ENCODE results near the gene TRIM47. TPM values are rescaled to one million over a fixed set of nuclear protein-coding genes. Genes with fewer than 3 reads are reported as not detected.
"Not testable (repeated sequence)": the region's sequence is repeated elsewhere in the genome, so short reads cannot be mapped to it uniquely, and the experiment has no call there.

TRIM47 gene
- total and polyA plus RNA-seq, 2 experiments from 2014 or later, result 1.2 to 1.4 TPM

- no peak for DNase-seq
- no peaks in the 10 kb centered on the region for H3K9me3 ChIP-seq (ENCODE audit: low read depth)
- H3F3A ChIP-seq (ENCODE audit: insufficient read depth), result peaks cover 5% of the 10 kb centered on the region; the same call in 1 of the 2 replicates
- no peaks in the 10 kb centered on the region for H3K9me2 ChIP-seq (ENCODE audit: insufficient read depth)
- TF ChIP-seq EZH2phosphoT487 (IDR thresholded peaks at IDR 0.05; ENCODE audit: insufficient read depth, low read depth) (no peak), EZH2 (IDR thresholded peaks at IDR 0.05; ENCODE audit: insufficient read depth, poor library complexity, severe bottlenecking) (no peak)
- H3K9ac ChIP-seq, result no peak overlapping the region
- H3K4me2 ChIP-seq (ENCODE audit: unreplicated experiment), result no peak overlapping the region
- H2AFZ ChIP-seq, result no peak overlapping the region
- H3K79me2 ChIP-seq (ENCODE audit: insufficient read depth), result no peaks in the 10 kb centered on the region
- no peaks in the 10 kb centered on the region for H3K36me3 ChIP-seq (ENCODE audit: low read depth)
- H3K27ac ChIP-seq, result no peak overlapping the region
- H3K27me3 ChIP-seq (replicated peaks; ENCODE audit: insufficient read depth), result peaks cover 7% of the 10 kb centered on the region
- no peak overlapping the region for H3K4me3 ChIP-seq
- in situ Hi-C loops (cut with MboI), result no loop called here
- H3K4me1 ChIP-seq (ENCODE audit: insufficient read depth), result peaks cover 36% of the 10 kb centered on the region
- WGBS, 2 experiments (ENCODE audit: low coverage in 1 of 2, low lambda C conversion rate in 2 of 2, missing lambda C conversion rate in 2 of 2), result 88 to 91% methylated on average over 30 to 37 of the region's 38 CpGs
- no peaks in the 10 kb centered on the region for H4K20me1 ChIP-seq (ENCODE audit: insufficient read depth)
Observed at GRCh38 chr17:75874323-75875181, 3.8 kb downstream of the TRIM47 start.

DNA sequence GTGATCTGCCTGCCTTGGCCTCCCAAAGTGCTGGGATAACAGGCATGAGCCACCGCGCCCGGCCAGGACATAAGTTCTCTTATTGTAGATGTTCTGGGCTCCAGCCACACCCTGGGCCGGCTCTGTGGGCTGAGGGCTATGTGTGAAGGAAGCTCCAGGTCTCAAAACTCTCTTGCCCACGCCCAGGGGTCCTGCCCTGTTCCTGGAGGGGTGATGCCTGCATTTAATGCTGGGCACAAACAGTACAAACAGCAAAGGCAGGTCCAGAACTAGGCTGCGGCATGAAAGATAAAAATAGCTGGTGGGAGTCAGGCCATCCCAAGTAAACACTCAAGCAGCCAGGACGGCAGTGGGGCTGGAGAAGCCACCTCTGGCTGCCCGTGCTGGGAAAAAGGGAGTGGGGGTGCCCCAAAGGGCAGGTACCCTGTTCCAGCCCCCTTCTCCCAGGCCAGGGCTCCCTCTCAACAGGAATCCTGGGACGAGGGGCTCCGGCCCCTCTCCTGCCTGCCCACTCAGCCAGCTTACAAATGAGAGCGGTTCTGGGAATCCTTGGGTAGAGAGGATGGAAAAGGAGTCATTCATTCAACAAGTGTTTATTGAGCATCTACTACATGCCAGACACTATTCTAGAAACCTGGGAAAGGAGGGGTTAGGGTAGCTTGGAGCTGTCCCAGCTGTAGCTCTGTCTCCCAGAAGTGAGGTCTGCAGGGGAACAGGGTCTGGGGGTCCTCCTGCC lies 4.6 kb downstream of the TRIM47 start:
- no peak overlapping the region for H2AFZ ChIP-seq
- H3K4me2 ChIP-seq (ENCODE audit: unreplicated experiment), result no peak overlapping the region
- no peak for TF ChIP-seq EZH2phosphoT487 (IDR thresholded peaks at IDR 0.05; ENCODE audit: insufficient read depth, low read depth)
- TF ChIP-seq EZH2 (IDR thresholded peaks at IDR 0.05; ENCODE audit: insufficient read depth, poor library complexity, severe bottlenecking), result no peak
- H3K36me3 ChIP-seq (ENCODE audit: low read depth), result no peaks in the 10 kb centered on the region
- 52 to 55% methylated on average over 11 of the region's 11 CpGs for WGBS, 2 experiments (ENCODE audit: low coverage in 1 of 2, low lambda C conversion rate in 2 of 2, missing lambda C conversion rate in 2 of 2)
- H3F3A ChIP-seq (ENCODE audit: insufficient read depth), result peaks cover 6% of the 10 kb centered on the region; the same call in 1 of the 2 replicates
- H3K27ac ChIP-seq, result no peak overlapping the region
- no peaks in the 10 kb centered on the region for H4K20me1 ChIP-seq (ENCODE audit: insufficient read depth)
- no peaks in the 10 kb centered on the region for H3K9me3 ChIP-seq (ENCODE audit: low read depth)
- H3K9ac ChIP-seq, result no peak overlapping the region
- H3K79me2 ChIP-seq (ENCODE audit: insufficient read depth), result no peaks in the 10 kb centered on the region
- no peak for DNase-seq
- H3K4me3 ChIP-seq, result no peak overlapping the region
- in situ Hi-C loops (cut with MboI), result no loop called here
- H3K9me2 ChIP-seq (ENCODE audit: insufficient read depth), result no peaks in the 10 kb centered on the region
- H3K27me3 ChIP-seq (replicated peaks; ENCODE audit: insufficient read depth), result peaks cover 1% of the 10 kb centered on the region; the same call in 1 of the 2 replicates
- H3K4me1 ChIP-seq (ENCODE audit: insufficient read depth), result peaks cover 44% of the 10 kb centered on the region

- H3K27me3 ChIP-seq (replicated peaks; ENCODE audit: insufficient read depth), result no peaks in the 10 kb centered on the region
- WGBS, 2 experiments (ENCODE audit: low coverage in 1 of 2, low lambda C conversion rate in 2 of 2, missing lambda C conversion rate in 2 of 2), result 24 to 28% methylated on average over 12 to 13 of the region's 13 CpGs
- H3K9ac ChIP-seq, result peak overlapping the region; percentile 67
- H2AFZ ChIP-seq, result peak overlapping the region; percentile 40
- no peak overlapping the region for H3K4me2 ChIP-seq (ENCODE audit: unreplicated experiment)
- peak; percentile 93 for DNase-seq
- peaks cover 6% of the 10 kb centered on the region; the same call in 1 of the 2 replicates for H3F3A ChIP-seq (ENCODE audit: insufficient read depth)
- in situ Hi-C loops (cut with MboI), result no loop called here
- no peaks in the 10 kb centered on the region for H3K36me3 ChIP-seq (ENCODE audit: low read depth)
- H4K20me1 ChIP-seq (ENCODE audit: insufficient read depth), result no peaks in the 10 kb centered on the region
- TF ChIP-seq EZH2phosphoT487 (IDR thresholded peaks at IDR 0.05; ENCODE audit: insufficient read depth, low read depth) (no peak), EZH2 (IDR thresholded peaks at IDR 0.05; ENCODE audit: insufficient read depth, poor library complexity, severe bottlenecking) (no peak)
- peak overlapping the region; percentile 61 for H3K27ac ChIP-seq
- no peaks in the 10 kb centered on the region for H3K79me2 ChIP-seq (ENCODE audit: insufficient read depth)
- H3K9me2 ChIP-seq (ENCODE audit: insufficient read depth), result no peaks in the 10 kb centered on the region
- H3K9me3 ChIP-seq (ENCODE audit: low read depth), result no peaks in the 10 kb centered on the region
- H3K4me3 ChIP-seq, result no peak overlapping the region
- peaks cover 45% of the 10 kb centered on the region for H3K4me1 ChIP-seq (ENCODE audit: insufficient read depth)
Observed at GRCh38 chr17:75872434-75873351, 5.7 kb downstream of the TRIM47 start.

DNA sequence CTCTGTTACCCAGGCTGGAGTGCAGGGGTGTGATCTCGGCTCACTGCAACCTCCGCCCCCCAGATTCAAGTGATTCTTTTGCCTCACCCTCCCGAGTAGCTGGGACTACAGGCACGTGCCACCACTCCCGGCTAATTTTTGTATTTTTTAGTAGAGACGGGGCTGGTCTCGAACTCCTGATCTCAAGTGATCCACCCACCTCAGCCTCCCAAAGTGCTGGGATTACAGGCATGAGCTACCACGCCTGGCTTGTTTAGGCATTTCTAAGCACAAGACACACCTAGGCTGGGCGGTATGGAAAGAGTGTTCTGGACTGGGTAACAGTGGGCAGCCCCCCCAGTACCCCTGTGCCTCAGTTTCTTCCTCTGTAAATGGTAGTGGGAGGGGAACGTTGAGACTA lies 8.2 kb downstream of the TRIM47 start:
- Histone ChIP-seq H2AFZ (peak overlapping the region; percentile 78), H3K9ac (peak overlapping the region; percentile 69), H3K4me1 (ENCODE audit: insufficient read depth) (peaks cover 25% of the 10 kb centered on the region), H3K27ac (peak overlapping the region; percentile 77; the same call in 1 of the 2 replicates), H3K4me2 (ENCODE audit: unreplicated experiment) (peak overlapping the region; percentile 25)
- H3K79me2 ChIP-seq (ENCODE audit: insufficient read depth); H4K20me1 ChIP-seq (ENCODE audit: insufficient read depth); H3K4me3 ChIP-seq; H3K36me3 ChIP-seq (ENCODE audit: low read depth); DNase-seq; H3K9me2 ChIP-seq (ENCODE audit: insufficient read depth); in situ Hi-C loops (cut with MboI); H3K9me3 ChIP-seq (ENCODE audit: low read depth); H3K27me3 ChIP-seq (replicated peaks; ENCODE audit: insufficient read depth); H3F3A ChIP-seq (ENCODE audit: insufficient read depth): not testable (repeated sequence)
- 37 to 47% methylated on average over 8 to 10 of the region's 10 CpGs for WGBS, 2 experiments (ENCODE audit: low coverage in 1 of 2, low lambda C conversion rate in 2 of 2, missing lambda C conversion rate in 2 of 2)
